ENCODE data around the gene FGFBP2.

The FGFBP2 gene

DNA sequence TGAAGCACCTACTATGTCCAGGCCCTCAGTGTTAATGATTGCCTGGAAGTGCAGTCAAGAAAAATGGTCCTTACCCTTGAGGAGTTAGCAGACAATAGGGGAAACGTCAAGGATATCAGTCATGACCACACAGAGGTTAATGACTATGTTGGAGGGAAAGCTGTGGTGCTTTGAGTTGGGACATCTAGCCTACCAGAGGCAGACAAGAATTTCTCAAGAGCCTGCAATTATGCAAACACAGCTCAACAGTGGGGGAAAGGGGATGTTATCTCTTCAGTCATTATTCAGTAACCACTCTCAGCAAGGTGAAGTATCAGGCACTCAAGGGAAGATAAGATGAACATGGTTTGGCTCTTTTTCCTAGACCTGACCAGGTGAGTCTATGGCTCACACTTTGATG, 17.5 kb downstream of the FGFBP2 start:
- DNase-seq (ENCODE audit: low read depth): no peak
- TF ChIP-seq, protein P1, sequence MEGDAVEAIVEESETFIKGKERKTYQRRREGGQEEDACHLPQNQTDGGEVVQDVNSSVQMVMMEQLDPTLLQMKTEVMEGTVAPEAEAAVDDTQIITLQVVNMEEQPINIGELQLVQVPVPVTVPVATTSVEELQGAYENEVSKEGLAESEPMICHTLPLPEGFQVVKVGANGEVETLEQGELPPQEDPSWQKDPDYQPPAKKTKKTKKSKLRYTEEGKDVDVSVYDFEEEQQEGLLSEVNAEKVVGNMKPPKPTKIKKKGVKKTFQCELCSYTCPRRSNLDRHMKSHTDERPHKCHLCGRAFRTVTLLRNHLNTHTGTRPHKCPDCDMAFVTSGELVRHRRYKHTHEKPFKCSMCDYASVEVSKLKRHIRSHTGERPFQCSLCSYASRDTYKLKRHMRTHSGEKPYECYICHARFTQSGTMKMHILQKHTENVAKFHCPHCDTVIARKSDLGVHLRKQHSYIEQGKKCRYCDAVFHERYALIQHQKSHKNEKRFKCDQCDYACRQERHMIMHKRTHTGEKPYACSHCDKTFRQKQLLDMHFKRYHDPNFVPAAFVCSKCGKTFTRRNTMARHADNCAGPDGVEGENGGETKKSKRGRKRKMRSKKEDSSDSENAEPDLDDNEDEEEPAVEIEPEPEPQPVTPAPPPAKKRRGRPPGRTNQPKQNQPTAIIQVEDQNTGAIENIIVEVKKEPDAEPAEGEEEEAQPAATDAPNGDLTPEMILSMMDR (IDR thresholded peaks at IDR 0.05; ENCODE audit: low read depth, low read length, missing control alignments): no peak
- H3K4me3 ChIP-seq (ENCODE audit: low read depth, low read length): no peak overlapping the region

GRCh38 chr4:15944895-15945294, 18.1 kb downstream of the FGFBP2 start:
- TF ChIP-seq, protein P1 (IDR thresholded peaks at IDR 0.05; ENCODE audit: low read depth, low read length, missing control alignments): no peak
- no peak for DNase-seq (ENCODE audit: low read depth)
- H3K4me3 ChIP-seq (ENCODE audit: low read depth, low read length): no peak overlapping the region

DNA sequence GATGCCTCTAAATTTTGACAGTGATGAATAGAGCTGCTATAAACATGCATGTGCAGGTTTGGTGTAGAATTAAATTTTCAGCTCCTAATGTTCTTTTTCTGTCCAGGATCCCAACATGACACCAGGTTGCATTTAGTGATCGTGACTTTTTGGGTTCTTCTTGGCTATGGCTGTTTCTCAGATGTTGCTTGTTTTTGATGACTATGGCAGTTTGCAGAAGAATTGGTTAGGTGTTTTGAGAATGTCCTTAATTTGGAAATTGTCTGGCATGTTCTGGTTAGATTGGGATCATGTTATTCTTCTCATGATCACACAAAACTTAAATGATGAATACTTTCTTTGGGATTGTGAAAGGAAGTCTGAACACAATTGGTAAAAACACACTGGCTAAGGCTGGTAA, 20.7 kb downstream of the FGFBP2 start:
- no peak for DNase-seq (ENCODE audit: low read depth)
- TF ChIP-seq, protein P1 (IDR thresholded peaks at IDR 0.05; ENCODE audit: low read depth, low read length, missing control alignments): no peak
- H3K4me3 ChIP-seq (ENCODE audit: low read depth, low read length): no peak overlapping the region

DNA sequence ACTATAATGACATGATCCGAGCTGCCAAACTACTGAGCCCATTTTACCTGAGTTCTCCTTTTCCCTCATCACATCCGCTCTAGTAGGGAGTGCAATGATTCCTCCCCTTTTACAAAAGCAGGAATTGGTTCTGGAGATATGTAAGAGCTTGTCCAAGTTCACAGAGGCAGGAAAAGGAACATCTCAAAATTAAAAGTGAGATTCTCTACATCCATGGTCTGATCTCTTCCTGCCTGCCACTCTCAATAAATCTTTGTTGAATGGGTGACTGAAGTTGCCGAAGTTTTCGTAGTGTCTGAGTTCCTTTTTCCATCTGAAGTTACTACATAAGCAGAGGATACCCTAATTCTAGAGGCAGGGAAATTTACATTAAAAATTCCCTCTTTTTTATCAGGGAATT, 24.3 kb downstream of the FGFBP2 start, which contains the start of gene FGFBP1:
TSS of gene FGFBP1 (minus strand) at position 101 of the 400 bp plus-strand sequence. CDS start 2,108 bp downstream, outside the sequence.
- DNase-seq (ENCODE audit: low read depth): no peak
- no peak within 1 kb of the TSS for H3K4me3 ChIP-seq (ENCODE audit: low read depth, low read length)
- TF ChIP-seq, protein P1 (IDR thresholded peaks at IDR 0.05; ENCODE audit: low read depth, low read length, missing control alignments): no peak

- no peak overlapping the region for H3K4me3 ChIP-seq (ENCODE audit: low read depth, low read length)
- TF ChIP-seq, protein P1 (IDR thresholded peaks at IDR 0.05; ENCODE audit: low read depth, low read length, missing control alignments): no peak
- no peak for DNase-seq (ENCODE audit: low read depth)
Observed at GRCh38 chr4:15938182-15938581, 24.8 kb downstream of the FGFBP2 start.

GRCh38 chr4:15936495-15936894, 26.5 kb downstream of the FGFBP2 start:
- H3K4me3 ChIP-seq (ENCODE audit: low read depth, low read length): no peak overlapping the region
- TF ChIP-seq, protein P1 (IDR thresholded peaks at IDR 0.05; ENCODE audit: low read depth, low read length, missing control alignments): no peak
- DNase-seq (ENCODE audit: low read depth): no peak

Measured in GM12864 (cell line).